ENCODE results near the gene CCSER2.

- no peak for TF ChIP-seq EZH2 (IDR thresholded peaks at IDR 0.05)
- no peak for TF ChIP-seq POLR2AphosphoS5 (IDR thresholded peaks at IDR 0.05; ENCODE audit: borderline replicate concordance, low read depth, low read length)
- TF ChIP-seq FOXP2 (optimal IDR thresholded peaks at IDR 0.05; ENCODE audit: control extremely low read depth, extremely low read length, insufficient read depth) = no peak
Observed at GRCh38 chr10:84493951-84494848, 165.8 kb downstream of the CCSER2 start.

Data from SK-N-MC (cell line).